GM12872 (cell line): ENCODE measurements around the gene RANGRF.

ENCODE experiments used
- TF ChIP-seq, protein P1 (sequence below): IDR thresholded peaks from 3 replicates; pipeline ENCODE4 v1.5.1; 2011; ENCODE audit warnings: low read depth, mild to moderate bottlenecking, low read length, moderate library complexity; ENCODE audit not compliant: insufficient read depth

RANGRF gene

DNA sequence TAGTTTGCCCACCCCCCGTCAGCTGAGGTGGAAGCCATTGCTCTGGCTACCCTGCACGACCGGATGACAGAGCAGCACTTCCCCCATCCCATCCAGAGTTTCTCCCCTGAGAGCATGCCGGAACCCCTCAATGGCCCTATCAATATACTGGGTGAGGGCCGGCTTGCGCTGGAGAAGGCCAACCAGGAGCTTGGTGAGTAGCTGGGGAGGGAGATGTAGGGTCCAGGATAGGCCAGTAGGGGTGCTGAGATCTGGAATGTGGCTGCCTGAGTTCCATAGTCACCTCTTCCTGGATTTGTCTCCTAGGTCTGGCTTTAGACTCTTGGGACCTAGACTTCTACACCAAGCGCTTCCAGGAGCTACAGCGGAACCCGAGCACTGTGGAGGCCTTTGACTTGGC, 33.0 kb upstream of the RANGRF start:
- TF ChIP-seq, protein P1, sequence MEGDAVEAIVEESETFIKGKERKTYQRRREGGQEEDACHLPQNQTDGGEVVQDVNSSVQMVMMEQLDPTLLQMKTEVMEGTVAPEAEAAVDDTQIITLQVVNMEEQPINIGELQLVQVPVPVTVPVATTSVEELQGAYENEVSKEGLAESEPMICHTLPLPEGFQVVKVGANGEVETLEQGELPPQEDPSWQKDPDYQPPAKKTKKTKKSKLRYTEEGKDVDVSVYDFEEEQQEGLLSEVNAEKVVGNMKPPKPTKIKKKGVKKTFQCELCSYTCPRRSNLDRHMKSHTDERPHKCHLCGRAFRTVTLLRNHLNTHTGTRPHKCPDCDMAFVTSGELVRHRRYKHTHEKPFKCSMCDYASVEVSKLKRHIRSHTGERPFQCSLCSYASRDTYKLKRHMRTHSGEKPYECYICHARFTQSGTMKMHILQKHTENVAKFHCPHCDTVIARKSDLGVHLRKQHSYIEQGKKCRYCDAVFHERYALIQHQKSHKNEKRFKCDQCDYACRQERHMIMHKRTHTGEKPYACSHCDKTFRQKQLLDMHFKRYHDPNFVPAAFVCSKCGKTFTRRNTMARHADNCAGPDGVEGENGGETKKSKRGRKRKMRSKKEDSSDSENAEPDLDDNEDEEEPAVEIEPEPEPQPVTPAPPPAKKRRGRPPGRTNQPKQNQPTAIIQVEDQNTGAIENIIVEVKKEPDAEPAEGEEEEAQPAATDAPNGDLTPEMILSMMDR, result no peak

DNA sequence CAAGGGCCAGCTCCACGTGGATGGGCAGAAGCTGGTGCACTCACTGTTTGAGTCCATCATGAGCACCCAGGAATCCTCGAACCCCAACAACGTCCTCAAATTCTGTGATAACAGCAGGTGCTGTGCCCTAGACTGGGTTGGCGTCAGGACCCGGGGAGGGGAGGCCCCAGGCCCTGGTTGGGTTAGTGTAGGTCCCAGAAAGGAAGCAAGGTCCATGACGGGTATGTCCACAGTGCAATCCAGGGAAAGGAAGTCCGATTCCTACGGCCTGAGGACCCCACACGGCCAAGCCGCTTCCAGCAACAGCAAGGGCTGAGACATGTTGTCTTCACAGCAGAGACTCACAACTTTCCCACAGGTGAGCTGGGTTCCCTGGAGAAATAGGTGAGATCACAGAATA, 32.2 kb upstream of the RANGRF start:
- TF ChIP-seq, protein P1, result no peak

DNA sequence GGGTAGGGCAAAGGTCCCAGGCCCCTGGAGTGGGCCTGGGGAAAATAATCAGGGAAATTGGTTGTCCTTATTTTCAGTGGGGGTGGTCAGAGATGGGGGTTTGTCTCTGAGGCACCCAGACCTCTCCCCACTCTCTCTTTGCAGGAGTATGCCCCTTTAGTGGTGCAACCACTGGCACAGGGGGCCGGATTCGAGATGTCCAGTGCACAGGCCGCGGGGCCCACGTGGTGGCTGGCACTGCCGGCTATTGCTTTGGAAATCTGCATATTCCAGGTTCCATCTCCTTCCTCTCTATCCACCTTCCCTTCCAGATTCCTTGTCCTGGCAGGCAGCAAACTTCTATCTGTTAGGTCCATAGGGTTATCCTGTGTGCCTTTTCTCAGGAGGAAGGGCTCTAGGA, 31.8 kb upstream of the RANGRF start:
- TF ChIP-seq, protein P1, result no peak

DNA sequence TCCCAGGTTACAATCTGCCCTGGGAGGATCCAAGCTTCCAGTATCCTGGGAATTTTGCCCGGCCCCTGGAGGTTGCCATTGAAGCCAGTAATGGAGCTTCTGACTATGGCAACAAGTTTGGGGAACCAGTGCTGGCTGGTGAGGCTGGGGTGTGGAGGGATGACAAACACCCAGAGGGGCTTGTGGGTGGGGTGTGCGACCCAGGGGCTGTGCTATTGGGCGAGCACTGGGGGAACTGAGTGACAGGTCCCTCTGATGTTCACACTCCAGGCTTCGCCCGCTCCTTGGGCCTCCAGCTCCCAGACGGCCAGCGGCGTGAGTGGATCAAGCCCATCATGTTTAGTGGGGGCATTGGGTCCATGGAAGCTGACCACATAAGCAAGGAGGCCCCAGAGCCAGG, 30.7 kb upstream of the RANGRF start:
- TF ChIP-seq, protein P1, result no peak

DNA sequence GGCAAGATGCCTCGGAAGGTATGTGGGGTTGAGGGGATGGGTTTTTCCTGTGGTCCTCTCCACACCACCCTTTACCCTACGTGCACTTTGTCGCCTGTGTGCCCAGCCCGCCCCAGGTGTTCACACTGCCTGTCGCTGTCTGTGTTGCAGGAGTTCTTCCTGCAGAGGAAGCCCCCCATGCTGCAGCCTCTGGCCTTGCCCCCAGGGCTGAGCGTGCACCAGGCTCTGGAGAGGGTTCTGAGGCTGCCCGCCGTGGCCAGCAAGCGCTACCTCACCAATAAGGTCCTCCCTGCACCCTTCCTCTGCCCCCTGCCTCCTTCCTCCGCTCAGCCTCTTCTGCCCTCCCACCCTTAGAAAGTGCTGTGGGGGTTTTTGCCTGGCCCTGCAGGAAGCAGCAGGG, 24.1 kb upstream of the RANGRF start:
- TF ChIP-seq, protein P1, result no peak

DNA sequence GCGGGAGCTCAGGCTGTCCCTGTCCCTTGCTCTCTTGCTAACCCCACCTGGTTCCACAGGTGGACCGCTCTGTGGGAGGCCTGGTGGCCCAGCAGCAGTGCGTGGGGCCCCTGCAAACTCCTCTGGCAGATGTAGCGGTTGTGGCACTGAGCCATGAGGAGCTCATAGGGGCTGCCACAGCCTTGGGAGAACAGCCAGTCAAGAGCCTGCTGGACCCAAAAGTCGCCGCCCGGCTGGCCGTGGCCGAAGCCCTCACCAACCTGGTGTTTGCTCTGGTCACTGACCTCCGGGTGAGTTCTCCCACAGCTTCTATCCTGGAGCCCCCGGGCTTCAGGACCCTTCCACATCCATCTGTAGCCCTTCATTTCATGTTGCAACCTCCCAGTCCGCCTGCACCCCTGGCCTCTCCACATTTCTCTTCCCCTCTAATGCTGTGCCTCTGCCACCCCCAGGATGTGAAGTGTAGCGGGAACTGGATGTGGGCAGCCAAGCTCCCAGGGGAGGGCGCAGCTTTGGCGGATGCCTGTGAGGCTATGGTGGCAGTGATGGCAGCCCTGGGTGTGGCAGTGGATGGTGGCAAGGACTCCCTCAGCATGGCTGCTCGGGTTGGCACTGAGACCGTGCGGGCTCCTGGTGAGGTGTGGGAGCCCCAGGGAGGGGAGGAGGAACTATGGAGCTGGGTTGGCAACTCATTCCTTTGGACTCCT, 23.5 kb upstream of the RANGRF start:
- TF ChIP-seq, protein P1, result no peak

DNA sequence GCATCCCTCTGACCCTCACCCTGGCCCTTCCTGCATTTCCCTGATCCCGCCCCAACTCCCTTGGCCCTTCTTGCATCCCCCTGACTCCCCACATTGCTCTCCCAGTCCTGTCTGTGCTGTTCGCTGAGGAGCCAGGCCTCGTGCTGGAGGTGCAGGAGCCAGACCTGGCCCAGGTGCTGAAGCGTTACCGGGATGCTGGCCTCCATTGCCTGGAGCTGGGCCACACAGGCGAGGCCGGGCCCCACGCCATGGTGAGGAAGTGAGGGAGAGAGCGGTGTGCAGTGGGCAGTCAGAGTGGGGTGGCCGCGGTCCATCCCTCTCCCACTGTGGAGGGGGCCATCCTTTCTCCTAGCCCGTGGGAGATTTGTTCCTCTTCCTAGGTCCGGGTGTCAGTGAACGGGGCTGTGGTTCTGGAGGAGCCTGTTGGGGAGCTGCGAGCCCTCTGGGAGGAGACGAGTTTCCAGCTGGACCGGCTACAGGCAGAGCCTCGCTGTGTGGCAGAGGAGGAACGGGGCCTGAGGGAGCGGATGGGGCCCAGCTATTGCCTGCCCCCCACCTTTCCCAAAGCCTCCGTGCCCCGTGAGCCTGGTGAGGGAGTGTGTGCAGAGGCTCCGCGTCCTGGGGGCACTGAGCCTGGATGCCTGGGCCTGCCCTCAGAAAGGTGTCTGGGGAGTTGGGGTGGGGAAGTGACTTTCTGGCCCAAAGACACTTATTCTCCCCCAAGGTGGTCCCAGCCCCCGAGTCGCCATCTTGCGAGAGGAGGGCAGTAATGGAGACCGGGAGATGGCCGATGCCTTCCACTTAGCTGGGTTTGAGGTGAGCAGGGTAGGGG, 21.6 kb upstream of the RANGRF start:
- TF ChIP-seq, protein P1, result no peak
